Midbrain (tissue), 1 donor: ENCODE data around the gene CA14.
"Not testable (repeated sequence)": the region's sequence is repeated elsewhere in the genome, so short reads cannot be mapped to it uniquely, and the experiment has no call there.

Experiments used
- DNase-seq: peaks from one replicate; lab custom pipeline; 2025; lab: John Stamatoyannopoulos, UW

Gene CA14

DNA sequence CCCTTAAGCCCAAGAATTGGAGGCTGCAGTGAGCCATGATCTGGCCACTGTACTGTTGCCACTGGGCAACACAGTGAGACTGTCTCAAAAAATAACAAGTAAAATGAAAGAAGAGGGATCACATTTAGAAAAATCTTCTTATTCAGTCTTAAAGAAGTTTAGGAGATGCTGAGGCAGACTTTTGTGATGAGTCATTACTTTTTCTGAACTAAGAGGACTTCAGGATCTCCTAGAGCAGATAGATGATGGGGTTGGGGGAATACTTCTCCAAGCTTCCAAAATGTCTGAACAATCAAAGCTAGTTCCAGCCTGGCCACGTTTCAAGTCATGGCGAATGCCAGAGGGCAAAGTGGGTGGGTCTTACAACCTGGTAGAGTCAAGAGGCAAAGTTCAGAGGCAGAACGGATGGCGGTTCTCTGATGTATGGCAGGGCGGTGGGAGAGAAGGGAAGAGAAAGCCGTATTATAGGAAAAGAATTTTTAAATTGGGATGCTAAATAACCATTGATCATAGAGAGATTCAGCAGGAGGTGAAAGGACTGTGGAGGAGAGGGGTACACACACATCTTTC lies 22.6 kb downstream of the CA14 start:
- no peak for DNase-seq

DNA sequence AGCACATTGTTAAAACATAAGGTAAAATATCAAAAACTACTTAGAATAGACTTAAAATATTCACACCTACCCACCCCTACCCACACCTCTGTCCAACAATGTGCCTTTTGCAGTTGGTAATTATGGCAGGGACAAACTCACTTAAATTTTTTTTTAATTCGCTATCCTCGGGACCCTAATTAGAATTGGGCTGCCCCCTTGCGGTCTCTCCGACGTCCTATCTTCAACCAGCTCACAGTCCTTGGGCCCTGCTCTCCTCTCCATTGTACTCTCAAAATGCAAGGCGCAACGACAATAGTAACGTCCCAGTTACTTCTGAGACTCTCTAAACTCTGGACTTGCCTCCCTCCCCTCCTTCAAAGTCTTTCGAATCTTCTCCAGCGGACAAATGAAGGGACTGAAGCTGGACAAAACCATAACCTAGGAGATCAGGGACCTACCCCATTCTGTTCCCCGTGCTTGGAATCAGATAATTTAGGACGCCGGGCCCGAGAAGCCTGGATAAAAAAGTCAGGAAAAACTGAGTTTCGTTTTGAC lies 23.7 kb downstream of the CA14 start:
- DNase-seq = peak; percentile 81

DNA sequence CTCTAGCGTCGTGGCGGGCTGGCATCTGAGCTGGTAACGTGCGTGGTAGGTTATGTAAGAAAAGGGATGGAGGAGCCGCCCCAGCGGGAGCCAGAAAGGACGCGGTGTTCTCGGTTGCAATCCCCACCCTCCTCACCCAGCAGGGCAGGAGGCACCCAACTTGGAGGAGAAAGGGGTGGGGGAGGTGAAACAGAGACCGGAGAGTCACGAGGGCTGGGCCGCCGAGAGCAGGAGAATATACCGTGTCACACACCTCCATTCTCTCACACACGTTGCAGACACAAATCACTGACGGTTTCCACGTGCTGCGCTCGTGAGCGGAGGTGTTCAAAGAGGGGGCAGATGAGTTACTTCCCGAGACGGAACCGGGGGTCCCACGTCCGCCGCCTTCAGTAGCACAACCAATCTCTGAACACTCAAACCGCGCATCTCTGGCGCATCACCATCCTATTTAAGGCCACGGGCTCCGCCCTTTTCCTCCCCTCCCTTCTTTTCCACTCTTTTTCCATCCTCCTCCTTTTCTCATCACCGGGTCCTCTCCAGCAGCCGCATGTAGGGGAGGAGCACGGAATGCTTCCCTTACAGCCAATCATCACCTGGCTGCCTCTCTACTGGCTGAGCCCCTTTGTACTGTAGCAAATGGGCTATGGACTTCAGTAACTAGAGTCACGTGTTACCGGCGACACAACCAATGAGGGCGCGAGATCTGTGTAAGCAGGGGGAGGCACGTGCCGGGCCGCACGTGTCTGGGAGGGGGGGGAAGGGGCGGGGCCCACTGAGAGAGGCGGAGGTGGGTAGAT lies 24.4 kb downstream of the CA14 start, which contains the start of gene CIART:
TSS of gene CIART (plus strand) at position 797 of the 800 bp plus-strand sequence. CDS start 714 bp downstream, outside the sequence.
- DNase-seq = peak; percentile 95

DNA sequence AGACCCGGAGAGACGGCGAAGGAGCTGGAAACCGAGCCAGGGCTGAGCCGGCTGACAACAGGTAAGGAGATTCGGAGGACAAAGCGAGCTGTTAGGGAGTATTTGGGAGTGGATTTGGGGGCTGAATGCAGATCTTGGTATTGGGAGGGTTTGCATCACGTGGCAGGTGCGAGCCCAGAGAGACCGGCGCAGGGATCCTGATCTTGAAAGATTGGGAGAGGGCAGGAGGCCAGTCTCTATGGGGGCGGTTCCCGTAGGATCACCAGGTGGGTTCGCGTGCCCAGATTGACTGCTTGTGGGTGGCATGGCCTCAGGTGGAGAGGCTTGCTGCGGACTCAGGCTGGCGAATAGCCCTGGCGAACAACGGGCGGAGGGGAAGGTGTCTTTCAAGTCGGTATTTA lies 25.0 kb downstream of the CA14 start:
- DNase-seq = peak; percentile 68

DNA sequence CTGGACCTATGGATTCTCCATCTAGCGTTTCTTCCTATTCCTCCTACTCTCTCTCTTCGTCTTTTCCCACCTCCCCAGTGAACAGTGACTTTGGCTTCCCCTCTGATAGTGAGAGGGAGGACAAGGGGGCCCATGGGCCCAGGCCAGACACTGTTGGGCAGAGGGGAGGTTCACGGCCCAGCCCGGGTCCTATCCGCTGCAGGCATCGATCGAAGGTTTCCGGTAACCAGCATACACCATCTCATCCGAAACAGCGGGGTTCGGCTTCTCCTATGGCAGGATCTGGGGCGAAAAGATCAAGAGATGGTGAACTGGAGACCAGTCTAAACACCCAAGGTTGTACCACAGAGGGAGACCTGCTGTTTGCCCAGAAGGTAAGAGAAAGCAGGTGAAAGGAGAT lies 25.7 kb downstream of the CA14 start:
- no peak for DNase-seq

DNA sequence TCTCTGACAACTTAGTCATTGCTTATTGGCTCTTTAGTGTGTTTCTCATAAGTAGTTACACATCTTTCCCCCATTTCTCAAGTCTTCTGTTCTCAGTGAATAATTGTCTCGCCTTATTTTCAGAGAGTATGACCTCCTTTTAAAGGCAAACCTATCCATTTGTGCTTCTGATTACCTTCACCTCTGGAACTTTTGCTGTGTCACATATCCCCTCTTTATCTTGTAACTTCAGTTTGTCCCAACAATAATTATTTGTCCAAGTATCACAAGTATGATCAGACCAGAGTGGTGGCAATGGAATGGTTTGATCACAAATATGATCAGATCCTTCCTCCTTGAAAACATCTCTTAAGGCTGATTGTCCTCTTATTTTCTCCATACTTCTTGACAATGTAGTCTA lies 30.8 kb downstream of the CA14 start:
- DNase-seq = no peak

DNA sequence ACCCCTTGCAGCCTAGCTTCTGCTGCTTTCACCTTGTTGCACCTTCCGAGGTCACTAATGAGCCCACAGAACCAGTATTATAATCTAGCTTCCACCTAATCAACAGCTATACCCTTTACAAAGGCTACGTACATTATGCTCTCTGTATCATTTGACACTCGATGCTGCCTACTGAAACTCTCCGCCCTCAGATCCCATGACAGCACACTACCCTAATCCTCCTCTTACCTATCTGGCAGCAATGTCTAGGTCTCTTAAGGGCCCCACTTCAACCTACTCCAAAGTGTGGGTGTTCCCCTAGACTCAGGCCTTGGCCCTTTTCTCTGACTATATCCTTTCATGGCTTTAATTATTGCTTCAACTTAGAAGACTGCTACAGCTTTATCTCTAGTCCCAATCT lies 31.2 kb downstream of the CA14 start:
- no peak for DNase-seq

GRCh38 chr1:150293433-150294253 lies 36.1 kb downstream of the CA14 start, which contains the start of gene MRPS21:
Gene MRPS21, plus strand, starts transcription at chr1:150293861. Its CDS starts 506 bp downstream, at chr1:150294367.
- peak; percentile 93 for DNase-seq

- DNase-seq = no peak
Measured at GRCh38 chr1:150295476-150295875, 37.9 kb downstream of the CA14 start.

GRCh38 chr1:150299716-150300115 lies 42.1 kb downstream of the CA14 start:
- no peak for DNase-seq

- DNase-seq = peak; percentile 75
Measured at GRCh38 chr1:150302338-150302737, 44.8 kb downstream of the CA14 start.

DNA sequence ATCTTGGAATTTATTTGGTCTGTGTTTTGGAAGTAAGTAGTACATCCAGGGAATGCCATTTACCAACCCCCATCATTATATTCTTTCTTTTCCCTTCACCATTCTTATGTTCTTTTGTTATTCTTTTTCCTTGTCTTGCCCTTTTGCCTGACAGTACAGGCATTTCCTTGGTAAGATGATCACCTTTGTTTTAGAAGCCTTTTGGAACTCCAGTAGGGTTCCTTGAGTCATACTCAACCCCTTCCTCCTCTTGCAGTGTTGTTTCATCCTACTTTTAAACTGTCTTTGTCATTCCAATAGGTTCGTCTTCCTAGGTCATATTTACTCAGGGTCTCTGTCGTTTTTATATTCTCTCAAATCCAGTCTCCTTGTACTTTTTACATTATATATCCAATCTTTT lies 45.3 kb downstream of the CA14 start:
- no peak for DNase-seq

DNA sequence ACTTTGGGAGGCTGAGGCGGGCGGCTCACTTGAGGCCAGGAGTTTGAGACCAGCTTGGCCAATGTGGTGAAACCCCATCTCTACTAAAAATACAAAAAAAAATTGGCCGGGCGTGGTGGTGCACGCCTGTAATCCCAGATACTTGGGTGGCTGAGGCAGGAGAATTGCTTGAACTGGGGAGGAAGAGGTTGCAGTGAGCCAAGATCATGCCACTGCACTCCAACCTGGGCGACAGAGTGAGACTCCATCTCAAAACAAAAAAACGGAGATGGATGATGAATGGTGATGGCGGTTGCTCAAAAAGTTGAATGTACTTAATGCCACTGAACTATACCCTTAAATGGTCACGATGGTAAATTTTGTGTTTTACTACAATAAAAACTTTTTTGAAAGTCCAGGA lies 51.0 kb downstream of the CA14 start:
- not testable (repeated sequence) for DNase-seq

GRCh38 chr1:150309758-150310508 lies 52.4 kb downstream of the CA14 start:
- DNase-seq = no peak

- no peak for DNase-seq
Measured at GRCh38 chr1:150311762-150312161, 54.2 kb downstream of the CA14 start.
